ENCODE results near the gene DNAH8.

DNA sequence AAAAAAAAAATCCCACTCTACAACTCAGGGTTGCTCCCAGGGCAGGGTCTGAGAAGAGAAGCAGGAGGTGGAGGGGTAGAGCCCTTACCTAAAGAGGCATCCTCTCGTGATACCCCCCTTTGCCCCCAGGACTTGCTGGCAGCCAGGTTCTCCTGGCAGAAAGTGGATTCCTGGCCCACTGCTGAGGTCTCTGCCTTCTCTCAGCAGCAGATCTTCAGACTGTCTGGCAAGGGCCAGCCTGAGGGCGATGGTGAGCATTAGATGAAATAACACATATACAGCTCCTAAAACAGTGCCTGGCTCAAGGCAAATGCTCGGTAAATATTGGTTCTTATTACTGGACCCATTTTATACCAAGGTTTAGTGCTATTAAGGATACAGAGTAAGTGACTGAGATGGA, 328.7 kb downstream of the DNAH8 start:
- no peak for TF ChIP-seq EZH2phosphoT487 (IDR thresholded peaks at IDR 0.05; ENCODE audit: borderline replicate concordance, low read length)
- TF ChIP-seq, protein P1, sequence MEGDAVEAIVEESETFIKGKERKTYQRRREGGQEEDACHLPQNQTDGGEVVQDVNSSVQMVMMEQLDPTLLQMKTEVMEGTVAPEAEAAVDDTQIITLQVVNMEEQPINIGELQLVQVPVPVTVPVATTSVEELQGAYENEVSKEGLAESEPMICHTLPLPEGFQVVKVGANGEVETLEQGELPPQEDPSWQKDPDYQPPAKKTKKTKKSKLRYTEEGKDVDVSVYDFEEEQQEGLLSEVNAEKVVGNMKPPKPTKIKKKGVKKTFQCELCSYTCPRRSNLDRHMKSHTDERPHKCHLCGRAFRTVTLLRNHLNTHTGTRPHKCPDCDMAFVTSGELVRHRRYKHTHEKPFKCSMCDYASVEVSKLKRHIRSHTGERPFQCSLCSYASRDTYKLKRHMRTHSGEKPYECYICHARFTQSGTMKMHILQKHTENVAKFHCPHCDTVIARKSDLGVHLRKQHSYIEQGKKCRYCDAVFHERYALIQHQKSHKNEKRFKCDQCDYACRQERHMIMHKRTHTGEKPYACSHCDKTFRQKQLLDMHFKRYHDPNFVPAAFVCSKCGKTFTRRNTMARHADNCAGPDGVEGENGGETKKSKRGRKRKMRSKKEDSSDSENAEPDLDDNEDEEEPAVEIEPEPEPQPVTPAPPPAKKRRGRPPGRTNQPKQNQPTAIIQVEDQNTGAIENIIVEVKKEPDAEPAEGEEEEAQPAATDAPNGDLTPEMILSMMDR (conservative IDR thresholded peaks at IDR 0.05; ENCODE audit: low read depth, low read length) = no peak
